ENCODE measurements around the gene TBC1D21.

Gene TBC1D21

GRCh38 chr15:73901126-73901810 is 27.9 kb downstream of the TBC1D21 start:
- no peak overlapping the region for H3K4me3 ChIP-seq (ENCODE audit: low read depth, low read length)
- H3K27ac ChIP-seq = no peak overlapping the region
- no peaks in the 10 kb centered on the region for H3K27me3 ChIP-seq (ENCODE audit: insufficient read depth, low read depth, severe bottlenecking)
- no peaks in the 10 kb centered on the region for H3K36me3 ChIP-seq
- TF ChIP-seq, protein P1, sequence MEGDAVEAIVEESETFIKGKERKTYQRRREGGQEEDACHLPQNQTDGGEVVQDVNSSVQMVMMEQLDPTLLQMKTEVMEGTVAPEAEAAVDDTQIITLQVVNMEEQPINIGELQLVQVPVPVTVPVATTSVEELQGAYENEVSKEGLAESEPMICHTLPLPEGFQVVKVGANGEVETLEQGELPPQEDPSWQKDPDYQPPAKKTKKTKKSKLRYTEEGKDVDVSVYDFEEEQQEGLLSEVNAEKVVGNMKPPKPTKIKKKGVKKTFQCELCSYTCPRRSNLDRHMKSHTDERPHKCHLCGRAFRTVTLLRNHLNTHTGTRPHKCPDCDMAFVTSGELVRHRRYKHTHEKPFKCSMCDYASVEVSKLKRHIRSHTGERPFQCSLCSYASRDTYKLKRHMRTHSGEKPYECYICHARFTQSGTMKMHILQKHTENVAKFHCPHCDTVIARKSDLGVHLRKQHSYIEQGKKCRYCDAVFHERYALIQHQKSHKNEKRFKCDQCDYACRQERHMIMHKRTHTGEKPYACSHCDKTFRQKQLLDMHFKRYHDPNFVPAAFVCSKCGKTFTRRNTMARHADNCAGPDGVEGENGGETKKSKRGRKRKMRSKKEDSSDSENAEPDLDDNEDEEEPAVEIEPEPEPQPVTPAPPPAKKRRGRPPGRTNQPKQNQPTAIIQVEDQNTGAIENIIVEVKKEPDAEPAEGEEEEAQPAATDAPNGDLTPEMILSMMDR (IDR thresholded peaks at IDR 0.05; ENCODE audit: low read depth, low read length) = no peak
- no peak for DNase-seq
- no peaks in the 10 kb centered on the region for H3K9me3 ChIP-seq (ENCODE audit: severe bottlenecking)

- no peaks in the 10 kb centered on the region for H3K27me3 ChIP-seq (ENCODE audit: insufficient read depth, low read depth, severe bottlenecking)
- H3K27ac ChIP-seq = no peak overlapping the region
- H3K4me3 ChIP-seq (ENCODE audit: low read depth, low read length) = no peak overlapping the region
- H3K36me3 ChIP-seq = no peaks in the 10 kb centered on the region
- H3K9me3 ChIP-seq (ENCODE audit: severe bottlenecking) = no peaks in the 10 kb centered on the region
- no peak for DNase-seq
- TF ChIP-seq, protein P1 (IDR thresholded peaks at IDR 0.05; ENCODE audit: low read depth, low read length) = no peak
Measured at GRCh38 chr15:73902121-73903020, 29.0 kb downstream of the TBC1D21 start.

- no peaks in the 10 kb centered on the region for H3K36me3 ChIP-seq
- no peaks in the 10 kb centered on the region for H3K27me3 ChIP-seq (ENCODE audit: insufficient read depth, low read depth, severe bottlenecking)
- TF ChIP-seq, protein P1 (IDR thresholded peaks at IDR 0.05; ENCODE audit: low read depth, low read length) = no peak
- no peak overlapping the region for H3K27ac ChIP-seq
- no peaks in the 10 kb centered on the region for H3K9me3 ChIP-seq (ENCODE audit: severe bottlenecking)
- no peak overlapping the region for H3K4me3 ChIP-seq (ENCODE audit: low read depth, low read length)
- DNase-seq = no peak
Measured at GRCh38 chr15:73904026-73904815, 30.9 kb downstream of the TBC1D21 start.

DNA sequence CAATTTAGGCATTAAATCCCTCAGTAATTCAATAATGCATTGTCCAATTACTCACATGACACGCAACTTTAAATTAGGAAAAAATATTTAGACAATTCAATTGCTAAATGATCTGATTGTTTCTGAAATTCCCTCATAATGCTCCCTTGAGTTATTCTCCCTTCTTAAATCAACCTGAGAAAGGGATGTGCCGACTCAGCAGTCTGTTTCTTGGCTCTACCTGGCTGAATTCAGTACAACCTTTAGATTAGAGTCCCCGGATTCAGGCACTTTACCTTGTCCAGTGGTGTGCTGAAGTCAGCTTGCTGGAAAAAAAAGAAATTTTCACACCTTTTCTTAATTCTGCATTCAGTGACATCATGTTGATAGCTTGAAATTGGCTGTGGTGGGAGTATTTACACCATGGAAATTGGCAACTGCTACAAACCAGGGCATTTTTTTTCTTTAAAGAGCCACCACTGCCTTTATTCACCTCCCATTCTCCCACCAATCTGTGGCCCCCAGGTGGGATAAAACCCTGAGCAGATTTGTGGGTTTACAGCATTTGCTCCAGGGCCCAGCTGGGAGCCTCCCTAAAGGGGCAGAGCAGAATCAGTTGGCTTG is 32.0 kb downstream of the TBC1D21 start:
- Histone ChIP-seq H3K9me3 (ENCODE audit: severe bottlenecking) (no peaks in the 10 kb centered on the region), H3K4me3 (ENCODE audit: low read depth, low read length) (no peak overlapping the region), H3K27ac (no peak overlapping the region), H3K27me3 (ENCODE audit: insufficient read depth, low read depth, severe bottlenecking) (no peaks in the 10 kb centered on the region), H3K36me3 (no peaks in the 10 kb centered on the region)
- TF ChIP-seq, protein P1 (IDR thresholded peaks at IDR 0.05; ENCODE audit: low read depth, low read length) = no peak
- DNase-seq = no peak

- Histone ChIP-seq H3K27ac (no peak overlapping the region), H3K4me3 (ENCODE audit: low read depth, low read length) (no peak overlapping the region), H3K36me3 (no peaks in the 10 kb centered on the region), H3K27me3 (ENCODE audit: insufficient read depth, low read depth, severe bottlenecking) (no peaks in the 10 kb centered on the region), H3K9me3 (ENCODE audit: severe bottlenecking) (no peaks in the 10 kb centered on the region)
- TF ChIP-seq, protein P1 (IDR thresholded peaks at IDR 0.05; ENCODE audit: low read depth, low read length) = no peak
- no peak for DNase-seq
Measured at GRCh38 chr15:73906346-73907034, 33.1 kb downstream of the TBC1D21 start.
